Measurements from ENCODE around the gene FAT1. TPM values are rescaled to one million over a fixed set of nuclear protein-coding genes. Genes with fewer than 3 reads are reported as not detected.

Gene FAT1
- total RNA-seq, 4 donors from 2014 or later: 51.3 to 114 (median 72.2) TPM

- no peak for TF ChIP-seq CTCF (IDR thresholded peaks at IDR 0.05)
- no peak for TF ChIP-seq POLR2A (IDR thresholded peaks at IDR 0.05)
- no peak overlapping the region for H3K4me3 ChIP-seq (ENCODE audit: low read depth, poor library complexity, severe bottlenecking)
- DNase-seq (ENCODE audit: low spot score in 2 of 2): no peak
- 81 to 82% methylated on average over 14 of the region's 14 CpGs for WGBS, 2 donors
- intact Hi-C loops (cut with DNase I; ENCODE audit: low total_unique reads): no loop called here
These were observed 80.0 kb downstream of the FAT1 start for GRCh38 chr4:186643501-186644310.

- DNase-seq (ENCODE audit: low spot score in 2 of 2): no peak
- intact Hi-C loops (cut with DNase I; ENCODE audit: low total_unique reads): no loop called here
- WGBS, 2 donors: 90 to 94% methylated on average over 11 of the region's 11 CpGs
- no peak overlapping the region for H3K4me3 ChIP-seq (ENCODE audit: low read depth, poor library complexity, severe bottlenecking)
- TF ChIP-seq POLR2A (IDR thresholded peaks at IDR 0.05): no peak
- TF ChIP-seq CTCF (IDR thresholded peaks at IDR 0.05): no peak
These were observed 80.7 kb downstream of the FAT1 start for GRCh38 chr4:186642998-186643397.

- 90 to 93% methylated on average over 15 of the region's 15 CpGs for WGBS, 2 donors
- DNase-seq (ENCODE audit: low spot score in 2 of 2): no peak
- intact Hi-C loops (cut with DNase I; ENCODE audit: low total_unique reads): no loop called here
- H3K4me3 ChIP-seq (ENCODE audit: low read depth, poor library complexity, severe bottlenecking): no peak overlapping the region
- TF ChIP-seq CTCF (IDR thresholded peaks at IDR 0.05) (no peak), POLR2A (IDR thresholded peaks at IDR 0.05) (no peak)
These were observed 81.1 kb downstream of the FAT1 start for GRCh38 chr4:186642530-186642929.

GRCh38 chr4:186634591-186635128 is 89.0 kb downstream of the FAT1 start:
- WGBS, 2 donors: 79 to 88% methylated on average over 10 of the region's 10 CpGs
- intact Hi-C loops (cut with DNase I; ENCODE audit: low total_unique reads): no loop called here

GRCh38 chr4:186633844-186634243 is 89.8 kb downstream of the FAT1 start:
- no peak for DNase-seq (ENCODE audit: low spot score in 2 of 2)
- TF ChIP-seq POLR2A (IDR thresholded peaks at IDR 0.05) (no peak), CTCF (IDR thresholded peaks at IDR 0.05) (no peak)
- intact Hi-C loops (cut with DNase I; ENCODE audit: low total_unique reads): no loop called here
- H3K4me3 ChIP-seq (ENCODE audit: low read depth, poor library complexity, severe bottlenecking): no peak overlapping the region

More at GRCh38 chr4:186634591-186635128, 89.0 kb downstream of the FAT1 start:
- no peak for TF ChIP-seq CTCF (IDR thresholded peaks at IDR 0.05)
- TF ChIP-seq POLR2A (IDR thresholded peaks at IDR 0.05): no peak
- DNase-seq (ENCODE audit: low spot score in 2 of 2): no peak
- no peak overlapping the region for H3K4me3 ChIP-seq (ENCODE audit: low read depth, poor library complexity, severe bottlenecking)

Data from lower leg skin (tissue), 4 donors.